Esophagus squamous epithelium (tissue), 4 donors: Measurements from ENCODE around the gene SFMBT2.

Experiments
- CTCF ChIP-seq, 6 experiments: fragments of 450-650 bp in 4 of 6; fragments of 200-600 bp in 2 of 6; sonication (generic) in 2 of 6; IDR thresholded peaks; one replicate each; pipeline ENCODE4 v1.5.1; 2016 to 2019; ENCODE audit warnings: antibody characterized with exemption in 6 of 6, mild to moderate bottlenecking in 4 of 6, moderate library complexity in 4 of 6
- POLR2A ChIP-seq, 4 donors: fragments of 450-650 bp; IDR thresholded peaks; one replicate each; pipeline ENCODE4 v1.6.1; 2017; ENCODE audit warnings: antibody characterized with exemption in 4 of 4, mild to moderate bottlenecking in 4 of 4, moderate library complexity in 3 of 4

DNA sequence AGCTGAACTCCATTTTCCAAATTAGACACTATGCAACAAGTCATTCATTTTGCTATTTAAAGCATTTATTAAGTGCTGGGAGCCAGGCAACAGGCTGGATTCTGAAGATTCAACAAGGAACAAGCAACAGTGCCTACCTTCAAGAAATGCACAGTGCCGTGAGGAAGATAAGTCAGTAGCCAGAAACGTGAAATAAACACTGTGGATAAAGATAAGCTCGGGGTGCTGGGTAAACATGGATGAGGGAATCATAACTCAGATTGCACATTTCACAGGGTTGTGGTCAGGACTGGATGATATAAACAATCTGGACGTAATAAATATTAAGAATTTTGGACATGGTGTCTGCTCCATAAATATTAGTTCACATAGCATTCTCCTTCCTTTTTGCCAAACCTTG lies 259.3 kb downstream of the SFMBT2 start:
- TF ChIP-seq CTCF (IDR thresholded peaks at IDR 0.05) (no peak), POLR2A (IDR thresholded peaks at IDR 0.05) (no peak)
